HG03565 (cell line): Measurements from ENCODE around the gene HDAC4.
"Not testable (repeated sequence)": the region's sequence is repeated elsewhere in the genome, so short reads cannot be mapped to it uniquely, and the experiment has no call there.

ENCODE experiments used
- ATAC-seq: cut with Tn5 transposase; IDR thresholded peaks from one replicate; pipeline ENCODE4 v1.9.1; 2021; ENCODE audit warnings: mild to moderate bottlenecking, moderate library complexity; ENCODE audit not compliant: unreplicated experiment

The HDAC4 gene

DNA sequence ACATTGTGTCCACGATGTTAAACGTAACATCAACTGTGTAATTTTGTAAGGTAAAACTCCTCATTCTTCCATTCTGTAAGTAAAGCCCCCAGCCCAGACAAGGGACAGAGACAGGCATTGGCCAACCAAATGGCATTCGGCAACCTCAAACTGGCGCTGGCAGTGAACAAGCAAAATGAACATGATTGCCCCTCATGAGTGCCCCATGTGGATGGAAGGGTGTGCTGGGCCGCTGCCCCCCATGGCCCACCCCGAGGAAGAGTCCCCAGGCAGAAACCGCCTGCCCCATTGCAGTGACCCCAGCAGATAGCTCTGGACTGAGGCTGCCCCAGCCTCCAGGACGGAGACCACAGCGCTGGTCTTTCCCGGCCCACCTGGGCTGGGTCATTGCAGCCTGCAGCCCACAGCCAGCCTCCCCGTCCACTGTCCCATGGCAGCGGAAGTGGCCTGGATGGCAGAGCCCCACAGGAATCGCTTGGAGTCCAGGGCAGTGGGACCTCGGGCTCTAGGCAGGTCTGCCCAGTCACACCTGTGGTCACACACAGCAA lies 220.2 kb downstream of the HDAC4 start:
- ATAC-seq, result no peak

DNA sequence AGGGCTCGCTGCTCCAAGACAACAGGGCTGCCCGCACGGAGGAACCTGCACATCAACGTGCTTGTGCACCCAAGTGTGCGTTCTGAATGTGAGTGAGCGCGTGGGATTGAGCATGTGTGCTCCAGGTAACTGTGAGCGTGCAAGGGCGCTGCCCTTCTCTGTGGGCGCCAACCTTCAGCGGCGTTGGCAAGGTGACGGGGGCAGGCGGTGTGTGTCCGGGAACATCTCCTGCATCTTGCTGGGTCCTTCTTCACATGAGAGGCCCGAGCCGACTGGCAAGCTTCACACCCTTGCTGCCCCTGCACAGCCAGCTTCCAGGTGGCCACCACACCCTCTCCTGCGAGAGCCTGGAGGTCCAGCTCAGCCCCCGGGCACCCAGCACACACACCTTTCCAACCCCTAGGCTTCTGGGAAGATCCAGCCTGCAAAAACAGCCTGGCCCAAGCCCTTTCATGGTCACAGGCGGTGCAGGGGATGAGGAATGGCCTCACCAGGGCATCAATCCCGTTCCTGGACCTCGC lies 220.9 kb downstream of the HDAC4 start:
- no peak for ATAC-seq

DNA sequence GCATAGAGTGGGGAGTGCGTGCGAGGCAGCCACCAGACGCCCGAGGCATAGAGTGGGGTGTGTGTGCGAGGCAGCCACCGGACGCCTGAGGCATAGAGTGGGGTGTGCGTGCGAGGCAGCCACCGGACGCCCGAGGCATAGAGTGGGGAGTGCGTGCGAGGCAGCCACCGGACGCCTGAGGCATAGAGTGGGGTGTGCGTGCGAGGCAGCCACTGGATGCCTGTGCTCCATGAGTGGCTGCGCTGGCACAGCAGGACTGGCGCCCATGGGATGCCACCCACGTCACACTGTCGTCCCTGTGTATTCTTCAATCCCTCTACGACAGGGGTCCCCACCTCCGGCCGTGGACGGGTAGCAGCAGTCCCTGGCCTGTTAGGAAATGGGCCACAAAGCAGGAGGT lies 221.9 kb downstream of the HDAC4 start:
- no peak for ATAC-seq

DNA sequence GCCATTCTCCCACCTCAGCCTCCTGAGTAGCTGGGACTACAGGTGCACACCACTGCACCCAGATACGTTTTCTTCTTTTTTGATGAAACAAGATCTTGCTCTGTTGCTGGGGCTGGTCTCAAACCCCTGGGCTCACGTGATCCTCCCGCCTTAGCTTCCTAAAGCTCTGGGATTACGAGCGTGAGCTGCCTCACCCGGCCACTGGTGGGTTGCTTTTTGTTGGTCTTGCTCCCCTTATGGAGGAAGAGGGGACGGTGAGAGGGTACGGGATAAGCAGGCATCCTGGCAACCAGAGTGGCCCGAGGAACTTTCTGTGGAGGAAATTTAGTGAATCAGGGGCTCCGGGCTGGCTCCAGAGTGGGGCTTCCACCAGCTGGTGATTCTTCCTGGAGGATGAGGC lies 222.3 kb downstream of the HDAC4 start:
- no peak for ATAC-seq

DNA sequence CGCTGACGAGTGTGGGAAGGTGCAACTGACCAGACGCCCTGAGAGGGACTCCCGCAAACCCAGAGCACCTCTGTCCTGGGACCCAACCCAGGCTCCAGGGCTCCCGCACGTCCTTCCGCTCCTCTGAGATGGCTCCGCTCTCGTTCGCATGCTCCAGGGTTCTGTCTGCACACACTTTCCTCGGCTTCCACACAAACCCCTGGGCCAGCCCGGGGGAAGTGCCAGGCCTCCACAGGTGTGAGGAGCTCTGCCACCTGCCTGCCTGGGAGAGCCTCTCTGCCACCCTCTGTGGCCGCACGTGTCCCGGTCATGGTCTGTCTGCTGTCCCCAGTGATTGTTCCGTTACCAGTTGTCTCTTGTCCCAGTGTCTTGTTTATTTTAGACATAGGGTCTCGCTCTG lies 222.9 kb downstream of the HDAC4 start:
- no peak for ATAC-seq

DNA sequence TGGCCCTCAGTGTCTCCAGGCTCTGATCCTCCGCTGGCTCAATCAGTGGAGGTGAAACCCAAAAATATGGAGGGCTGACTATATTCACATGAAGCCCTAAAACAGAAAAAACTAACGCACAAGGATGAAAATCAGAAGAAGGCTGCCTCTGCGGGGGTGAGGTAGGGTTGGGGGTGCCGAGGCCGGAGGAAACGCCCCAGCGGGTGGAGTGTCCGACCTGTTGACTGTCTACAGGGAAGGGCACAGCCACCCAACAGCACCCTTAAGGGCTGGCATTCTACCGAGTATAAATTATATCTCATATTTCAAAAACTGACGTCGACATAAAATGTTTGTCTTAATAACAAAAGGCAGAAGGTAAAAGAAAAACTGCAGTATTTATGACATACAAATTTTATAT lies 223.5 kb downstream of the HDAC4 start:
- ATAC-seq, result no peak

DNA sequence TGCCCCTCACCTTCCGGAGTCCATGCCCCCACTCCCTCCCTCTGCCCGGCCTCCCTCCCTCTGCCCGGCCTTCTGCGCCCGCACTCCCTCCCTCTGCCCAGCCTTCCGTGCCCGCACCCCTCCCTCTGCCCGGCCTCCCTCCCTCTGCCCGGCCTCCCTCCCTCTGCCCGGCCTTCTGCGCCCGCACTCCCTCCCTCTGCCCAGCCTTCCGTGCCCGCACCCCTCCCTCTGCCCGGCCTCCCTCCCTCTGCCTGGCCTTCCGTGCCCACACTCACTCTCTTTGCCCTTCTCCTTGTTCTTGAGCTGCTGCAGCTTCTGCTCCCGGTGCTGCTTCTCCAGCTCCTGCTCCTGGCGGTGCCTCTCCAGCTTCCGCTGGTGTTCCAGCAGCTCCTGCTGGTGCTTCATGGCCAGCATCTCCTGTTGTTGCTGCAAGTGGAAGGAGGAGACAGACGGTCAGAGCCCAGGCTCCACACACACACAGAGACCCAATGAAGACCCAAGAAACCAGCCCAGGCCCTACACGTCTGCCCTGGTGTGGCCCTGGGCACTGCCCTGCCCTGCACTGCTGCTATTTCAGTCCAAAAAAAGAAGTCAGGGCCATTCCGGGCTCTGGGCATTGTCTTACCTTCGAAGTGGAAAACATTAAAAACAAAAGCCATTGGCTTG lies 224.5 kb downstream of the HDAC4 start:
- not testable (repeated sequence) for ATAC-seq

DNA sequence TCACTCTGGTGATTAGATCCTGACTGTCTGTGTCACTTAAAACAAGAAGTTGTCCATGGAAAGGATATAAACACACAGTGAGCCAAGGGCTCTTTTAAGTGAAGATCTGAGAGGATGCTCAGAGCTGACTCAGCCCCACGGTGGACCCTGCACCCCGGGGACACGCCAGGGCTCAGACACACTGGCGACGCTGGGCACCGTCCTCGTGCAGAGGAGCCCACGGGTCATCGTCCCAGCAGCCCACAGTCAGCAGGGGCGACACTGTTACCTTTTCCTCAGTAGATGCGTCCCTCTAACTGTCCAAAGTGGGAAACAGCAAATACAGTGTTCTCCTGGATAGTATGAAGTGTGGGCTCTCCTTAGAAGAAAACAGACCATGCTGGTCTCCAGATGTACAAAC lies 225.6 kb downstream of the HDAC4 start:
- ATAC-seq, result no peak

DNA sequence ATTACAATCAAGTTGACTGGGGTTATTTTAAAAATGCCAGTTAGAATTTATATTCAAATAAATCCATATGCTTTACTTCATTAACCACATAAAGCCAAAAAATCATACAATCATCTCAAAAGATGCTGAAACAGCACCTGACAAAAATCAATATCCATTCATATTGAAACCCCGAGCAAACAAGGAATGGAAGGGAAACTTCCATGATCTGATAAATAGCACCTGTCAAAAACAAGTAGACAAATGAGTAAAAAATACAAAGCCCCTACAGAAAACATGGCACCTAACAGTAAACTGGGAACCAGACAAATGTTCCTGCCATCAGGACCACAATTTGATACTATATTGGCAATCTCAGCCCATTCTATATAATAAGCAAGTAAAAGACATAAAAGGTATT lies 227.5 kb downstream of the HDAC4 start:
- no peak for ATAC-seq

DNA sequence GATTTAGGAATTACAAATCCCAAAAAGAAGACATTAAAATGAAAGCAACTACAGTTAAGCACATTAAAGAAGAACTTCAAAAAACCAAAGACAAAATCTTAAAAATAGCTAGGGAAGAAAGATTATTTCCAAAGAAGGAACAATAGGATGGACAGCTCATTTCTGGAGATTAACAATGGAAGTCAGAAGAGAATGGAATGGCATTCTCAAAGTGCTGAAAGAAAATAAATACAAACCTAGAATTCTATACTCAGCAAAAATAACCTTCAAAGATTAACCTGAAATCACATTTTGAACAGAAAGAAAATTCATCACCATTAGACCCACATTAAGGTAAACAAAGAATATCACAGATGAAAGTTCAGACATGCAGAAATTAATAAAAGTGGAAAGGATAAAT lies 229.2 kb downstream of the HDAC4 start:
- no peak for ATAC-seq

DNA sequence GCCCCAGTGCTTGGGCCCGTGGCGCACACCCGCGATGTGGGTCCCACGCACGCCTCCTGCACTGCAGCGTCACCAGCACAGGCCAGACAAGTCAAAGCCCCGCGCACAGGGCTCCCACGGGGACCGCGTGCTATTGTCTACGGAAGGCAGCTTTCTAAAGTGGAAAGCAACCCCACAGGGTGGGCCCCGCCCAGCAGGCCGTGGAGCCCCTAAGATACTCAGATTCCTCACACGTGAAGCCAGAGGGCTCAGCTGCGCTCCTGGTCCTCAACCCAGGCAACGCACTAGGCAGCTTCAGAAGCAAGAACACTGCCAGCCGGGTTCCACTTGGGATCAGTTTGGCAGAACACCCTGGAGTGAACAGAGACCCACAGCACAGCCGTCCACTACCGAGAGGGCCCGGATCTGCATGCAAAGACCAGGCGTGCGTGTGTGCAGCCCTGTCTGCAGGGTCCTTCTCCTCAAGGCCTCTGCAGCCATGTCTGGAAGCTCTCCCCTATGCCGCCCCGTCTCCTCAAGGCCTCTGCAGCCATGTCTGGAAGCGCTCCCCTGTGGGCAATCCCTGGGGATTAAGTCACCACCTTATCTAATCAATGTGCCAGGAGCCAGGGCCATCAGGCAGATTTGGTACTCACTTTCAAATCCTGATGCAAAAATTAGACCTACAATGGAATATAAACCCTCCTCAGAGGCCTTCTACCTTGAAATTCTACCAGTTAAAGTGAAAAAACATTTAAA lies 231.3 kb downstream of the HDAC4 start:
- no peak for ATAC-seq

DNA sequence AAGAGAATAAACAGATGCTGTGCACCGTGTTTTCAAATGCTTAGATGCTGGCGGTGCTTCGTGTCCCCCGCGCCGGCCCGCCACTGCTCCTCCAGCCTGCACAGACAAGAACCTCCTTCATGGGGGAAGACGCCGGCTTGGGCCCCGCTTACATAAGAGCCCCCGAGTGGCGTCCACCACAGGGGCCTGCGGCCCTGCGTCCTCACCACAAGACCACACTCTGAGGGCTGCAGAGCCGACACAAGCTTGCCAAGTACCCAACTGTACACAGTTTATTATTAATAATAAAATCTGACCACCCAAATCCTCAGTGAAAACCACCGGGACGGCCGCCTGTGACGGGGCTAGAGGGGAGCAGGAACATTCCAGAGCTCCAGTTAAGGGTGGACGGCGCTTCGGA lies 232.2 kb downstream of the HDAC4 start:
- no peak for ATAC-seq

DNA sequence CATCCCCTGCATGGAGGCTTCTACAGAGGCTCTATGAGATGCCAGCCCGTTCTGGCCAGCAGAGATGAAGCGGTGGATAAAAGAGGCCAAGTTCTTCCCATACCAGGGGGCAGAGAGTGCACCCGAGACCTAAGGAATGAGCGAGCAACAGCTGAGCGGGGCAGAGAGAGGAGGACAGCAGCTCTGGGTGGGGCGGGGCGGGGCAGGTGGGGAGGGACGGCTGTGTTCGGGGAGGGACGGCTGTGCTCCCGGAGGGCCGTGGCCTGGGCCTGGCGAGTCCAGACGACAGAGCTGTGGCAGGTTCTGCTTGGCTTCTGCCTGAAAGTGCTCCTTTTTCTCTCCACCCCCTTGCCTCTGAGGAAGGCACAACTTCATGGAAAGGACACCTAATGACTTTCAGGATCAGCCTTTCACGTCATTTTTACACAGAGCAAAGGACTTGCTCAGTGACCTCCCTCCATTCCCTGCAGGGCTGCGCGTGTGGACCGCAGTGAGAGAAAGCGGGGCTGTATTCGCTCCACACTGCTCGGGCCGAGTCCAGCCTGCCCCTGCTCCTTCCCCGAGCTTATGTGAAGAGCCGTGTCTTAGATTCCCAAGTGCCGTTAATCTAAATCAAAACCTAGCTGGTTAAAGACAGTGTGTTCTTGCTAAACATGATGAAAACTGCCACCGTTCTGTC lies 232.9 kb downstream of the HDAC4 start:
- no peak for ATAC-seq

DNA sequence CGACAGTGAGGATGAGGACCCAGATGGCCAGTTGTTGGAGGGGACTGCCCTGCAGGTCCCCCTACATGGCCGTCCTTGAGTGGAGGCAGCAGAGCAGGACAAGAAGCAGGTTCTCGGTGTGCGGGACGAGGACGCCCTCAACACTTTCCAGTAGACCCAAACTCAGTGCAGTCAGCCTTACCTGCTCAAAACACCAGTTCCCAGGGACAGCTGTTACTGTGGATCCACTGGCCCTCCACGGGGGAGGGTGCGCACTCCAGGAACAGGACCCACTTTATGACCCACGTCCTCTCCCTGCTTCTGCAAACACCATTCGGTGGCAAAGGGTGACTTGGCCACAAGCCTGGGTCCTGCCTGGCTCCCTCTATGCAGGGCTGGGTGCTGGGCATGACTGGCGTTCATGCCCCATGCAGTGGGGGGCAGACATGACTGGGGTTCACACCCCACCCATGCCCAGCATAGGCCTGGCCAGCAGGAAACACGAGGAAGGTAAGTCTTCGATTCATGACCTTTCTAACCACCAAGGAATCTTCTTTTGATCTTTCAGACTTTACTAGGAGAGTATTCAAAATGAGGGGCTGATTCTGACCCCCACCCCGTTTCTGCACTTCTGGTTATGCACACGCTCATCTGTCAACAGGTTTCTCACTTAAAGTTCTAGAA lies 233.7 kb downstream of the HDAC4 start:
- no peak for ATAC-seq

DNA sequence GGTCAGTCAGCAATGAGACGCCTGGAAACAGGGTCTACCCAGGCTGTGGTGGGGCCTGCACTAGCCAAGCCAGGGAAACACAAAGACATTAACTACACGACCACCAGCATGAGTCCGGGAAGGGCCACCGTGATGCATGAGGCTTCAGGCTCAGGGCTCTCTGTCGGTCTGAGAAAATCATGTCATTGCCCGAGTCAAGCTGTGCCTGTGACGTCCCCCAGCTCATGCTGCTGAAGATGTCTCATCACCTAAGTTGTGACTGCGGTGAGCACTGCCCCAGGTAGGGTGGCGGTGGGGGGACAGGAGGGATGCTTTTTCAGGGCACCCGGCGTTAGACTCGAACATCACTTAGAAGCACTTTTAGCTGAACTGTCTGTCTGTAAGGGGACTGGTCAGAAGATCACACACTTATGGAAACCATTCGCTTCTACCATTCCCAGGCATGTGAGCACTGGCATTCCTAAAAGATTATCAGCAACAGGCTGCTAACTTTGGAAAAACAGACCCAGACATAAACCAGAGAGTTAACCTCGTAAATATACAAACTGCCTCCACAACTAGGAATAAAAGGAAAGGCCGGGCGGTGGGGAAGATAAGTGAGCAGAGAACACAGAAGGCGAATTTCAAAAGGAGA lies 234.5 kb downstream of the HDAC4 start:
- no peak for ATAC-seq

DNA sequence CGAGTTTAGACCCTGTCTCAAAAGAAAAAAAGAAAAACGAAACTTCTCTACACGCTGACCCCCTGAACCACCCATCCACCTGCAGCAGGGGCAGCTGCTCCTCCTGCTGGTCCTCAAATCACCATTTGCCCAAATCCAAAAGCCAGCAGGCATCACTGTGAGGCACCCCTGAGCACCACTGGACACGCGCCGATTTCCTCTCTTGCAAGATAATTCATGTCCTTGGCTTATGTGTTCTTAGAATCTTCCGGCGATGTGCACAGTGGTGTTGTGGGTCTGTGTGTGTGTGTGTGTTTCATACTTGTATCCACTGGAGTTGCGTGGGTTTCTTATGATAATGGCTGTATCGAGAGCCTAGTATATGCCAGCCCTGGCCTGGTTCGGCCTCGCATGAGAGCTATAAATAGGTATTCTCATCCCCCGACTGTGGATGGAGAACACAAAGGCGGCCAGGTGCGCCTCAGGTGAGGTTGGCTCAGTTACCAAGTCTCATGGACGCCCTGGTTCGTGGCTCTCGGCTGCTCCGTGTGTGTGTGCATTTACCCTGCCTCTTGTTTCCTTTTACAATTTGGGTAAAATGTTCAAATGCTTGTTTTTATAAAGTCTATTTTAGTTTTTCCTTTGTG lies 235.5 kb downstream of the HDAC4 start:
- no peak for ATAC-seq

DNA sequence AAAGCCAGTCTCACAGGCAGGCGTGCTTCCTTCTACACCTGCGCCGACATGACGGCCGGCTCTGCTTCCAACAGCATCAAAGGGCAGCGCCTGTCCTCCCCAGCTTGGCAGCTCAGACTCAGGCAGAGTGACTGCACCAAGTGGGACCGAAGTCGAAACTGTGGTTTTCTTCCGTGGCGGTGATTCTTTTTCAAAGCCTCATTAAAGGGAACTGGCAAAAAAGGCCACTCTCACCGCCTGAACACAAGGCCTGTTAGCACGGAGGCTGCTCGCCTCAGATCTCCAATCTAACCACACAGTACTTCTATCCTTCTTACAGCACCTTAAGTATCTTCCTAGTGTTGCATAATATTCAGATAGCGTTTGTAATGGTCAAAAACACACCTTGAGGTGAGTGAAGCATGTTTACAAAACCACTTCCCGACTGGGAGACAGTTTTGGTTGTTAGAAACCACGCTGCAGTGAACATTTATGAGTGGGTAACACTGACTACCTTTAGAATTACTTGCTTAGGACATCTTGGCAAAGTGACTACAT lies 236.4 kb downstream of the HDAC4 start:
- no peak for ATAC-seq

DNA sequence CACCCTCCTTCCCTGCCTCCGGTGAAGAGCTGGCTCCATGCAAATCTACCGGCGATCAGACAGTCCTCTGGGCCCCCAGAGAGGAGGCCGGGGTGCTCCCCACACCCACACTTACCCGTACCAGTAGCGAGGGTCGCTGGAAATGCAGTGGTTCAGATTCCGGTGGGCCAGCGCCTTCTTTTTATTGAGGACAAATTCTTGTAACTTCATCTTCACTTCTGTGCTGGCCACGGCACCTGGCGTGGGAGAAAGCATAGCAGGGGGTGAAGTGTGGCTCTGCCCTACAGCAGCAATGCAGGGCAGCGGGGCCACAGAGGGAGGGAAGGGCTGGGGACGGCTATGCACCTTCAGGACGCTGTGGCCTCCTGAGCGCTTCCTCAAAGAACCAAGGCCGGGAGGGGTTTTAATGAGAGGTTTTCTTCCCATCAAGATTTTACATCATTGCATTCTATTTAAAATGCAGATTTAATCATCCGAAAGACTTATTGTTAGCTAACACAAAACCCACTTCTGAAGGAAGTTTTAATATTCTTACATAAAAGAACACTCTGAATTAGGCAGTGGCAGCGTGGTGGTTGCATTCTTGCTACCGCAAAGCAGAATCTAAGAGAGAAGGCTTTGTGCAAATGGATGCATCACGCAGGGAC lies 237.0 kb downstream of the HDAC4 start:
- ATAC-seq, result no peak

DNA sequence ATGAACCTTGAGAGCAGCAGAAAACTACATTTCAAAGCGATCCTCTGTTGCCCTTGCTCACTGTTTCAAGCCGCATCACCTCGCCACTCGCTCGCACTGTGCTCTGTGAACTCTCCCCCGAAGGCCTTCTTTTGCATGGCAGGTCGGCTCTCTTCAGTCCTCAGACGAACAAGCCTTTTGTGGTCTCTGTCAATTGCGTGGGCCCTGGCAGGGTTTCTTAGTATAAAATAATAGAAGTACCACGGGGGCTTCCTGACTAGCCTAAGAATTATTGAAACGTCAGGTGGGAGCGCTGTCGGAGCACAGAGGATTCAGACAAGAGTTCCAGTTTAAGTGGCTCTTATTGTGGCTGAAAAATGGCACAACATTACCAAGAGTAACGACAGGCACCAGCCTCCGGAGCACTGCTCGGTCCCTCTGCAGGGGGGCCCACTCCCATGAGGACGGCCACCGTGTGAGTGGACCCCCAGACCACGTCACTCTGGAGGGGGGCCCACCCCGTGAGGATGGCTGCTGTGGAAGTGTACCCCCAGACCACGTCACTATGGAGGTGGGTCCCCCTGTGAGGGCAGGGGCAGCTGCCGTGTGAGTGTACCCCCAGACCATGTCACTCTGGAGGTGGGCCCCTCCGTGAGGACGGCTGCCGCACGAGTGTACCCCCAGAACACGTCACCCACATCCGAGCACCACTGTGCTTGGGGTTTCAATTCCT lies 237.7 kb downstream of the HDAC4 start:
- no peak for ATAC-seq
